Effector CD8-positive, alpha-beta T cell (primary cell): ENCODE measurements around the gene ZBTB46.

Source experiments
- DNase-seq: peaks from one replicate; lab custom pipeline; 2025; lab: John Stamatoyannopoulos, UW

The ZBTB46 gene

GRCh38 chr20:63766695-63767426 is 64.2 kb downstream of the ZBTB46 start:
- DNase-seq, result no peak

DNA sequence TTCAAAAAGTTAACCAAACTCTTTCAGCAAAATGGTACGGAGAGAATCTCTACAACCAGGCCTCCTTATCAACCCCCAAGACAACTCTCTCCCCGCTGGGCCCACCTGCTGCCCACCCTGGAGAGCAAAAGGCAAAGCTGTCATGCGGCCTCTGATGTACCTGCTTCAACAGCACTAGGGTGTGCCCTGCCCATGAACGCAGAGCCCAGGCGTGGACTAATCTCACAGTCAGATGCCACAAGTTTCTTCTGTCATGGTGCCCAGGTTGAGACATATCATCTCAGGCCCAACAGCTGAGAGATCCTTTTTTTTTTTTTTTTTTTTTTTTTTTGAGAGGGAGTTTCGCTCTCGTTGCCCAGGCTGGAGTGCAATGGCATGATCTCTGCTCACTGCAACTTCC is 65.2 kb downstream of the ZBTB46 start:
- no peak for DNase-seq

GRCh38 chr20:63765082-63765873 is 65.8 kb downstream of the ZBTB46 start:
- DNase-seq, result no peak

DNA sequence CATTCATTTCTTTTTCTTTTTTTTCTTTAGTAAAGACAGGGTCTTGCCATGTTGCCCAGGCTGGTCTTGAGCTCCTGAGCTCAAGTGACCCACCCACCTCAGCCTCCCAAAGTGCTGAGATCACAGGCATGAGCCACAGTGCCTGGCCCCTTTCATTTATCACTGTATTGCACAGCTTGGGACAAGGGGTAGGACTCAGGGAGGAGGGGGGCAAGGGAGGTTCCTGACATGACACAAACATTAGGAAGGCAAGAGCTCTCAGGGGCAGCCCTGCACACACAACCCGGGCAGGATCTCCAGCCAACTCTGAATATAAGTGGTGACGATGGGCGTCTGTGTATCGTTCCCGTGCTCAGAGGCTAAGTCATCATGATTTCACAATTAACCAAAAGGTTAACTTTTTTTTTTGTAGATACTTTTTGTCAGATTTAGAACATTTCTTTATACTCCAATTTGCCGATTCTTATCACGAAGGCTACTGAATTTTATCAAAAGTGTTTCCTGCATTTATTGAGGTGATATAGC is 71.6 kb downstream of the ZBTB46 start:
- no peak for DNase-seq

- DNase-seq, result no peak
These were observed 72.9 kb downstream of the ZBTB46 start for GRCh38 chr20:63758152-63758551.

DNA sequence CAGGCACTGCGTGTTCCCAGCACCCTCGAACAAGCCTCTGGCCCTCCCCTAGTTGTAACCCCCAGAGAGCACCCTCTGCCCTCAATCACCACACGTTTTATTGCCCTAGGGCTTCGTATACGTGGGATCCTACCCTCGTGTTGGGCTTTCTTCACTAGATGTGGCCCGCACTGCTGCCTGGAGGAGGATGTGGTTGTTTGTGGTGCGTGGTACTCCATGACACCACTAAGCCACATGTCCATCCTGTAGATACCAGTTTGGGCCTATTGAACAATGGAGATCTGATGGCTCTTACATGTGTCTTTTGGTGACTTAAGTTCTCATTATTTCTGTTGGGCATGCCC is 74.4 kb downstream of the ZBTB46 start:
- no peak for DNase-seq

GRCh38 chr20:63755933-63756647 is 75.0 kb downstream of the ZBTB46 start:
- no peak for DNase-seq

DNA sequence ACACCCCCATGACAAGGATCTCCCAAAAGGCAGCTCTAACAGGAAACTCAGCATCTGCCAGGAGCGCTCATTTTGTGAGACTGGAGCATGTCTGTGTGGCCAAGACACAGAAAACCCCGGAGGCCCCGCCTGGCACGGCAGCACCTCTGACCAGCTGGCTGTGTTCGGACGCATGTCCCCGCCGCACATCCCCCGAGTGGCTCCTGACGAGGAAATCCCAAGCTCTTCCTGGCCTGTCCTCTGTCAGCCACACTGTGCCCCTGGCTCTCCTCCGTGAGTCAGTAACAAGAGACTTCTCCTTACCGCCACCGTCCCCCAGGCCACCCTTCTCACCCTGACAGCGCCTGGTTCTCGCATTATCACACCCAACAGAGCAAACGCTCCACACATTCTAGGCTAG is 77.1 kb downstream of the ZBTB46 start:
- DNase-seq, result no peak

- no peak for DNase-seq
These were observed 77.7 kb downstream of the ZBTB46 start for GRCh38 chr20:63753381-63753780.

- no peak for DNase-seq
These were observed 78.5 kb downstream of the ZBTB46 start for GRCh38 chr20:63752411-63753101.

DNA sequence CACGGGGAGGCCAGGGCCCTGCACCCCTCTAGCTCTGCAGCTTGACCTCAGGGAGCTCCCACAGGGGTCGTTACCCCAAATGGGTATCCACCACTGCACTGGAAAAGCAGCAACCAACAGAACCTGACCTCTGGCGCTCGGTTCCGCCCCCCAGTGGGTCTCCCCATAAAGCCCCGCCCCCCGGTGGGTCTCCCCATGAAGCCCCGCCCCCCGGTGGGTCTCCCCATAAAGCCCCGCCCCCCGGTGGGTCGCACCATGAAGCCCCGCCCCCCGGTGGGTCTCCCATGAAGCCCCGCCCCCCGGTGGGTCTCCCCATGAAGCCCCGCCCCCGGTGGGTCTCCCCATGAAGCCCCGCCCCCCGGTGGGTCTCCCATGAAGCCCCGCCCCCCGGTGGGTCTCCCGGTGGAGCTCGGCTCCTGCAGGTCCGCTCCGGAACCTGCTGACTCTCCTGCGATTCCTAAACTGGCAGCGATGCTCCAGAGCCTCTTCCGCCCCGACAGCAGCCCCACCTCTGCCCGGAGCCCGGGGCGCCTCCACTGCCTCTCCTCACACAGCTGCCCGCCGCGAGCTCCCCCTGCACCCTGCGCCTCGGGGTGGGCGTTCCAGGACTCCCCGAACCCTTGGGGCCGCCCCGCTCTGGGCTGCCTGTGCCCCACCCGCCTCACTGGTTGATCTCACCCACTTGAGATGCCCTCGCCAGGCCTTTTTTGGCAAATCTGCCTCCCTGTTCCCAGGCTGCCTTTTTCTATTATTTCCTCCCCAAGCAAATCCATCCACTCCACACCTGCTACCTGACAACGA is 79.4 kb downstream of the ZBTB46 start:
- DNase-seq, result peak; percentile 23

- DNase-seq, result peak; percentile 48
These were observed 80.1 kb downstream of the ZBTB46 start for GRCh38 chr20:63750807-63751470.

GRCh38 chr20:63749597-63750508 is 81.2 kb downstream of the ZBTB46 start:
- DNase-seq, result no peak

GRCh38 chr20:63748934-63749270 is 82.2 kb downstream of the ZBTB46 start:
- DNase-seq, result no peak

GRCh38 chr20:63748070-63748933 is 82.8 kb downstream of the ZBTB46 start:
- no peak for DNase-seq

GRCh38 chr20:63747622-63748069 is 83.4 kb downstream of the ZBTB46 start:
- no peak for DNase-seq

- DNase-seq, result no peak
These were observed 84.2 kb downstream of the ZBTB46 start for GRCh38 chr20:63746751-63747315.
